PC-3 (cell line): ENCODE data around the gene TRIM5. TPM values are rescaled to one million over a fixed set of nuclear protein-coding genes. Genes with fewer than 3 reads are reported as not detected.

Source experiments
- ATAC-seq: fragments of 200-7000 bp; cut with Tn5 transposase; 2 replicates; pipeline ENCODE4 v1.9.1; 2020; ENCODE audit warnings: mild to moderate bottlenecking, moderate library complexity
- BruUV-seq: library from RNA; stranded (reverse); fragments of 400-500 nt; replicated peaks from 2 replicates; lab custom pipeline; 2021; lab: Mats Ljungman, UMichigan
- CTCF ChIA-PET: fragments of 300-600 bp; sonication (Branson Sonifier 250); formaldehyde crosslinking; loops from one replicate; lab custom pipeline; 2022; ENCODE audit warnings: antibody characterized with exemption; lab: Charles Lee
- POLR2A ChIA-PET: fragments of 300-600 bp; sonication (Branson Sonifier 250); formaldehyde crosslinking; loops from one replicate; lab custom pipeline; 2022; ENCODE audit warnings: antibody characterized with exemption; ENCODE audit not compliant: unreplicated experiment; lab: Charles Lee
- DNase-seq: peaks from one replicate; pipeline ENCODE4 v3.0.0-alpha.2; 2015
- H2AFZ ChIP-seq: fragments of 300-600 bp; sonication (generic); 2 replicates; pipeline ENCODE4 v1.6.0; 2016; ENCODE audit warnings: antibody characterized with exemption, low read length
- H3F3A ChIP-seq: fragments of 300-600 bp; sonication (generic); one replicate; pipeline ENCODE4 v1.6.0; 2017; ENCODE audit warnings: antibody characterized with exemption, low read length, control low read depth, mild to moderate bottlenecking; ENCODE audit not compliant: unreplicated experiment
- H3K27ac ChIP-seq: fragments of 300-600 bp; sonication (generic); 2 replicates; pipeline ENCODE4 v1.5.1; 2016; ENCODE audit warnings: mild to moderate bottlenecking, low read length
- H3K27me3 ChIP-seq: fragments of 300-600 bp; sonication (generic); 2 replicates; pipeline ENCODE4 v1.6.1; 2016; ENCODE audit warnings: low read length, mixed read lengths
- H3K36me3 ChIP-seq: fragments of 300-600 bp; sonication (generic); 2 replicates; pipeline ENCODE4 v1.6.1; 2016; ENCODE audit warnings: low read depth, mixed run types, low read length, mixed read lengths
- H3K4me1 ChIP-seq: fragments of 300-600 bp; sonication (generic); 2 replicates; pipeline ENCODE4 v1.5.1; 2016; ENCODE audit warnings: low read length; ENCODE audit not compliant: insufficient read depth
- H3K4me2 ChIP-seq: fragments of 300-600 bp; sonication (generic); 2 replicates; pipeline ENCODE4 v1.6.0; 2016; ENCODE audit warnings: low read length
- H3K4me3 ChIP-seq: fragments of 300-600 bp; sonication (generic); 2 replicates; pipeline ENCODE4 v1.5.1; 2016; ENCODE audit warnings: mild to moderate bottlenecking, low read length, mixed read lengths
- H3K79me2 ChIP-seq: fragments of 300-600 bp; sonication (generic); 2 replicates; pipeline ENCODE4 v1.6.1; 2017; ENCODE audit warnings: low read length, mixed read lengths
- H3K9ac ChIP-seq: fragments of 300-600 bp; sonication (generic); 2 replicates; pipeline ENCODE4 v1.6.0; 2016; ENCODE audit warnings: mild to moderate bottlenecking, low read length
- H3K9me2 ChIP-seq: fragments of 300-600 bp; sonication (generic); replicated peaks from 2 replicates; pipeline ENCODE4 v1.6.1; 2016; ENCODE audit warnings: mixed run types, low read length, mixed read lengths
- H3K9me3 ChIP-seq: fragments of 300-600 bp; sonication (generic); 2 replicates; pipeline ENCODE4 v1.6.1; 2016; ENCODE audit warnings: low read length, mixed read lengths
- H4K20me1 ChIP-seq: fragments of 300-600 bp; sonication (generic); 2 replicates; pipeline ENCODE4 v1.6.1; 2016; ENCODE audit warnings: low read length, mixed read lengths
- EZH2 ChIP-seq: fragments of 300-600 bp; sonication (generic); IDR thresholded peaks from one replicate; pipeline ENCODE4 v1.6.1; 2017; ENCODE audit warnings: antibody characterized with exemption, mild to moderate bottlenecking, low read length; ENCODE audit not compliant: unreplicated experiment
- EZH2phosphoT487 ChIP-seq: fragments of 300-600 bp; sonication (generic); IDR thresholded peaks from 2 replicates; pipeline ENCODE4 v1.6.1; 2018; ENCODE audit warnings: mild to moderate bottlenecking, antibody characterized with exemption, low read length, borderline replicate concordance
- intact Hi-C: fragments of 100-400 bp; cut with micrococcal nuclease; formaldehyde crosslinking; loops from 2 replicates; pipeline ENCODE4 v1.9.0; 2023
- total RNA-seq: library from RNA; depleted of rRNA; stranded (reverse); fragments of >200 nt; gene quantifications from 2 replicates; pipeline ENCODE4 v1.2.3, GENCODE V29; 2014
- TF ChIP-seq, protein P1 (sequence below): fragments of 300-600 bp; sonication (generic); conservative IDR thresholded peaks from 2 replicates; pipeline ENCODE4 v1.5.1; 2017; ENCODE audit warnings: antibody characterized with exemption, low read depth, mild to moderate bottlenecking, low read length

Gene TRIM5
- total RNA-seq, 1 experiment from 2014 or later, result 18.6 TPM

GRCh38 chr11:5671831-5672230, 13.0 kb downstream of the TRIM5 start:
- 0 out of 2 replicates have a peak, but pooled peaks cover 3% of the 10 kb centered on the region for H4K20me1 ChIP-seq
- no peak for TF ChIP-seq EZH2phosphoT487
- TF ChIP-seq EZH2, result no peak
- TF ChIP-seq, protein P1, sequence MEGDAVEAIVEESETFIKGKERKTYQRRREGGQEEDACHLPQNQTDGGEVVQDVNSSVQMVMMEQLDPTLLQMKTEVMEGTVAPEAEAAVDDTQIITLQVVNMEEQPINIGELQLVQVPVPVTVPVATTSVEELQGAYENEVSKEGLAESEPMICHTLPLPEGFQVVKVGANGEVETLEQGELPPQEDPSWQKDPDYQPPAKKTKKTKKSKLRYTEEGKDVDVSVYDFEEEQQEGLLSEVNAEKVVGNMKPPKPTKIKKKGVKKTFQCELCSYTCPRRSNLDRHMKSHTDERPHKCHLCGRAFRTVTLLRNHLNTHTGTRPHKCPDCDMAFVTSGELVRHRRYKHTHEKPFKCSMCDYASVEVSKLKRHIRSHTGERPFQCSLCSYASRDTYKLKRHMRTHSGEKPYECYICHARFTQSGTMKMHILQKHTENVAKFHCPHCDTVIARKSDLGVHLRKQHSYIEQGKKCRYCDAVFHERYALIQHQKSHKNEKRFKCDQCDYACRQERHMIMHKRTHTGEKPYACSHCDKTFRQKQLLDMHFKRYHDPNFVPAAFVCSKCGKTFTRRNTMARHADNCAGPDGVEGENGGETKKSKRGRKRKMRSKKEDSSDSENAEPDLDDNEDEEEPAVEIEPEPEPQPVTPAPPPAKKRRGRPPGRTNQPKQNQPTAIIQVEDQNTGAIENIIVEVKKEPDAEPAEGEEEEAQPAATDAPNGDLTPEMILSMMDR, result no peak
- no peak overlapping the region for H3K27ac ChIP-seq
- H3F3A ChIP-seq, result no peaks in the 10 kb centered on the region
- H3K4me3 ChIP-seq, result no peak overlapping the region
- peaks cover 4% of the 10 kb centered on the region; the same call in 1 of the 2 replicates for H3K36me3 ChIP-seq
- CTCF ChIA-PET, result no interaction called here
- DNase-seq (no peak), ATAC-seq (no peak)
- POLR2A ChIA-PET, result no interaction called here
- no peaks in the 10 kb centered on the region for H3K79me2 ChIP-seq
- no peaks in the 10 kb centered on the region for H3K9me3 ChIP-seq
- no peak overlapping the region for H2AFZ ChIP-seq
- BruUV-seq, result no TSS peak
- H3K27me3 ChIP-seq, result no peaks in the 10 kb centered on the region
- no peak overlapping the region for H3K4me2 ChIP-seq
- no peaks in the 10 kb centered on the region for H3K9me2 ChIP-seq
- H3K9ac ChIP-seq, result no peak overlapping the region
- intact Hi-C loops, result no loop called here
- H3K4me1 ChIP-seq, result no peaks in the 10 kb centered on the region

DNA sequence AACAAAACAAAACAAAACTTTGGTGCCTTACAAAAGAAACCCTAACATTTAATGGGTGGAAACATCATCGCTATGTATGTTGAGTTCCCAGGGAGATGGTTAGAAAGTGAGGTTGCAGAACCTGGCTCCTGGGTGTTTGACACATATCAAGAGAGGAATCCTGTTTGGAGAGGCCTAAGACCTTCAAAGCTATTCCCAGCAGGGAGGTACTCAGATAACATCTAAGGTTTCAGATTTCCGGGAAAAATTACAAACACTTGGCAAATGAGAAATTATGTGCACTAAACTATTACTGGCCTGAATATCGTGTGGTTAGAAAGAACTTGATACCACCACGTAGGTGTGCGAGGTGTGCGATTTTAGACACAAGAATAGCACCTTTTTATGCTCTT, 18.5 kb downstream of the TRIM5 start:
- no TSS peak for BruUV-seq
- no peak overlapping the region for H3K4me3 ChIP-seq
- no peak overlapping the region for H2AFZ ChIP-seq
- no peak overlapping the region for H3K9ac ChIP-seq
- peaks cover 9% of the 10 kb centered on the region; the same call in 1 of the 2 replicates for H3K36me3 ChIP-seq
- ChIA-PET CTCF (no interaction called here), POLR2A (no interaction called here)
- intact Hi-C loops, result no loop called here
- TF ChIP-seq EZH2 (no peak), EZH2phosphoT487 (no peak)
- TF ChIP-seq, protein P1, result no peak
- no peak for DNase-seq
- no peak overlapping the region for H3K4me2 ChIP-seq
- H3K4me1 ChIP-seq, result no peaks in the 10 kb centered on the region
- H3K27ac ChIP-seq, result no peak overlapping the region
- H3K9me3 ChIP-seq, result no peaks in the 10 kb centered on the region
- H3F3A ChIP-seq, result no peaks in the 10 kb centered on the region
- H4K20me1 ChIP-seq, result no peaks in the 10 kb centered on the region
- H3K27me3 ChIP-seq, result no peaks in the 10 kb centered on the region
- no peaks in the 10 kb centered on the region for H3K79me2 ChIP-seq
- ATAC-seq, result no peak
- no peaks in the 10 kb centered on the region for H3K9me2 ChIP-seq

DNA sequence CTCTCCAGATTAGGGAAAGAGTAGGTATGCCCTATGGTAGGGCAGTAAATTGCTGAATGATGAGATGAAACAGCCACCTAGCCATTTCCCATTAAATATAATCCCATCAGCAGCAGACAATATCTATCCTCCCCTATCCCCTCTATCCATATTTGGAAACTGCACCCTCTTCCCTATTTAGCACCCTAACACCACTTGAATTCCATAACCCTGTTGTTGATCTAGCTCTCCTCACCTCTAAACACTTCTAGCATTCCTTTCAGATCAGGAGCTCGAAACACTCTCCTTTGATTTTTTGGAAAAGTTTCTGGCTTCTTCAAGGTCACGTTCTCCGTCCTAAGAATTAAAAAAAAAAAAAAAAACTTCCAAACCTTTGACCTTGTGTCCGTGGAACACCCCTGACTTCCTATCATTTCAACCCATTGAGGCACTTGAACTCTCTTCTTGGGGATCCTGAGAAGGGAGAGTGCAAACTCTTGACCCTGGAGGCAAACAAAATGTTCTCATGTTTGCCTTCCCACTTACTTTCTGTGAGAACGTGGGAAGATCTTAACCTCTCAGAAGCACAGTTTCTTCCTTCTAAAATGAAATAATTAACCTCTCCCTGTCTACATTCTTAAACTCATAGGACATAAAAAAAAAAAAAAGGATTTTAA, 19.0 kb downstream of the TRIM5 start:
- no peaks in the 10 kb centered on the region for H3F3A ChIP-seq
- CTCF ChIA-PET, result no interaction called here
- H3K79me2 ChIP-seq, result no peaks in the 10 kb centered on the region
- no peaks in the 10 kb centered on the region for H3K9me2 ChIP-seq
- no peak overlapping the region for H3K4me3 ChIP-seq
- no TSS peak for BruUV-seq
- H3K9me3 ChIP-seq, result no peaks in the 10 kb centered on the region
- no peak overlapping the region for H2AFZ ChIP-seq
- H3K27ac ChIP-seq, result no peak overlapping the region
- H4K20me1 ChIP-seq, result no peaks in the 10 kb centered on the region
- H3K4me1 ChIP-seq, result no peaks in the 10 kb centered on the region
- no peak overlapping the region for H3K9ac ChIP-seq
- peaks cover 9% of the 10 kb centered on the region; the same call in 1 of the 2 replicates for H3K36me3 ChIP-seq
- TF ChIP-seq EZH2, result no peak
- TF ChIP-seq EZH2phosphoT487, result no peak
- TF ChIP-seq, protein P1, result no peak
- POLR2A ChIA-PET, result no interaction called here
- H3K4me2 ChIP-seq, result no peak overlapping the region
- DNase-seq, result no peak
- no peak for ATAC-seq
- intact Hi-C loops, result no loop called here
- no peaks in the 10 kb centered on the region for H3K27me3 ChIP-seq
